HepG2 (cell line): ENCODE results near the gene ALPK3.

Experiments
- ZNF773 ChIP-seq: sonication (generic); formaldehyde crosslinking; IDR thresholded peaks from 2 replicates; pipeline ENCODE4 v1.4.0; 2020; ENCODE audit warnings: missing genetic modification reagents, borderline replicate concordance
- TF ChIP-seq, protein P1 (sequence below): sonication (generic); formaldehyde crosslinking; IDR thresholded peaks from 2 replicates; pipeline ENCODE4 v1.5.0; 2020; ENCODE audit warnings: mild to moderate bottlenecking, missing genetic modification reagents, moderate library complexity

GRCh38 chr15:84775867-84776449 lies 41.2 kb upstream of the ALPK3 start:
- TF ChIP-seq ZNF773 (CRISPR knock-in tag) = no peak
- TF ChIP-seq, protein P1, sequence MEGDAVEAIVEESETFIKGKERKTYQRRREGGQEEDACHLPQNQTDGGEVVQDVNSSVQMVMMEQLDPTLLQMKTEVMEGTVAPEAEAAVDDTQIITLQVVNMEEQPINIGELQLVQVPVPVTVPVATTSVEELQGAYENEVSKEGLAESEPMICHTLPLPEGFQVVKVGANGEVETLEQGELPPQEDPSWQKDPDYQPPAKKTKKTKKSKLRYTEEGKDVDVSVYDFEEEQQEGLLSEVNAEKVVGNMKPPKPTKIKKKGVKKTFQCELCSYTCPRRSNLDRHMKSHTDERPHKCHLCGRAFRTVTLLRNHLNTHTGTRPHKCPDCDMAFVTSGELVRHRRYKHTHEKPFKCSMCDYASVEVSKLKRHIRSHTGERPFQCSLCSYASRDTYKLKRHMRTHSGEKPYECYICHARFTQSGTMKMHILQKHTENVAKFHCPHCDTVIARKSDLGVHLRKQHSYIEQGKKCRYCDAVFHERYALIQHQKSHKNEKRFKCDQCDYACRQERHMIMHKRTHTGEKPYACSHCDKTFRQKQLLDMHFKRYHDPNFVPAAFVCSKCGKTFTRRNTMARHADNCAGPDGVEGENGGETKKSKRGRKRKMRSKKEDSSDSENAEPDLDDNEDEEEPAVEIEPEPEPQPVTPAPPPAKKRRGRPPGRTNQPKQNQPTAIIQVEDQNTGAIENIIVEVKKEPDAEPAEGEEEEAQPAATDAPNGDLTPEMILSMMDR = no peak
